Esophagus muscularis mucosa (tissue), 4 donors: ENCODE measurements around the gene GJC2. TPM values are rescaled to one million over a fixed set of nuclear protein-coding genes. Genes with fewer than 3 reads are reported as not detected.
A peak's percentile ranks its signal among the peaks of the same experiment; 100 is the strongest.

Source experiments
- DNase-seq: peaks from one replicate; pipeline ENCODE4 v3.0.0-alpha.2; 2017; ENCODE audit errors: extremely low spot score
- H3K27ac ChIP-seq, 4 donors: fragments of 200-600 bp; sonication (generic); replicated peaks in 1 of 4; 1 replicate in 3 of 4; 2 replicates in 1 of 4; pipeline ENCODE4 v1.5.1; 2016 to 2019; ENCODE audit warnings: mild to moderate bottlenecking in 1 of 4
- H3K27me3 ChIP-seq, 4 donors: fragments of 200-600 bp; sonication (generic); one replicate each; pipeline versions ENCODE4 v1.5.1 to v1.6.0; 2016 to 2019
- H3K36me3 ChIP-seq, 4 donors: fragments of 200-600 bp; sonication (generic); one replicate each; pipeline ENCODE4 v1.5.1; 2016 to 2019
- H3K4me1 ChIP-seq, 4 donors: fragments of 200-600 bp; sonication (generic); one replicate each; pipeline ENCODE4 v1.5.1; 2016 to 2019
- H3K4me3 ChIP-seq, 4 donors: fragments of 200-600 bp; sonication (generic); 1 replicate in 2 of 4; 2 replicates in 2 of 4; pipeline ENCODE4 v1.5.1; 2016 to 2019; ENCODE audit warnings: mild to moderate bottlenecking in 4 of 4, moderate library complexity in 1 of 4
- H3K9me3 ChIP-seq, 4 donors: fragments of 200-600 bp; sonication (generic); 1 replicate in 3 of 4; 2 replicates in 1 of 4; pipeline ENCODE4 v1.5.1; 2016 to 2019
- CTCF ChIP-seq, 3 experiments: fragments of 200-600 bp in 2 of 3; fragments of 450-650 bp in 1 of 3; sonication (generic) in 2 of 3; IDR thresholded peaks; one replicate each; pipeline ENCODE4 v1.5.1; 2017 to 2019; ENCODE audit warnings: antibody characterized with exemption in 3 of 3, mild to moderate bottlenecking in 2 of 3, moderate library complexity in 1 of 3
- EP300 ChIP-seq: sonication (generic); formaldehyde crosslinking; IDR thresholded peaks from one replicate; pipeline ENCODE4 v1.6.1; 2017; ENCODE audit warnings: antibody characterized with exemption
- POLR2A ChIP-seq: fragments of 450-650 bp; IDR thresholded peaks from one replicate; pipeline ENCODE4 v1.6.1; 2017; ENCODE audit warnings: antibody characterized with exemption, moderate library complexity, mild to moderate bottlenecking, low read depth
- POLR2AphosphoS5 ChIP-seq, 2 donors: sonication (generic); formaldehyde crosslinking; IDR thresholded peaks; one replicate each; pipeline ENCODE4 v1.6.1; 2017; ENCODE audit warnings: antibody characterized with exemption in 2 of 2
- WGBS: methylation state at CpG from one replicate; pipeline ENCODE4 v1.1.5; 2018; 5-methylcytosine and 5-hydroxymethylcytosine counted together
- intact Hi-C: fragments of 100-400 bp; cut with DNase I; formaldehyde crosslinking; loops from one replicate; pipeline ENCODE4 v1.15.1; 2023
- total RNA-seq, 4 donors: library from RNA; depleted of rRNA; stranded (reverse); fragments of >200 nt; gene quantifications; one replicate each; pipeline versions ENCODE4 v1.1.0 to v1.2.1, GENCODE V29; 2016

Gene GJC2
- total RNA-seq, 4 donors from 2014 or later: 6.0 to 11.3 (median 7.8) TPM

- TF ChIP-seq POLR2A (no peak), CTCF (IDR thresholded peaks at IDR 0.05) (no peak)
- 81% methylated on average over 12 of the region's 12 CpGs for WGBS
- peaks cover 7 to 15% (median 13%) of the 10 kb centered on the region in 4 donors for H3K4me1 ChIP-seq
- no peaks in the 10 kb centered on the region for H3K9me3 ChIP-seq
- H3K36me3 ChIP-seq: no peaks in the 10 kb centered on the region
- peaks cover 0 to 19% (median 0%) of the 10 kb centered on the region in 4 donors for H3K27me3 ChIP-seq
- H3K4me3 ChIP-seq: no peak overlapping the region
- intact Hi-C loops: loop anchor here (5.0 kb wide), 2 partner anchors 33 to 273 kb away; partner anchors contain the start of genes IBA57 and TRIM11
- DNase-seq: no peak
- no peak overlapping the region for H3K27ac ChIP-seq
Observed at GRCh38 chr1:228134591-228134990, 15.1 kb upstream of the GJC2 start.

GRCh38 chr1:228136901-228137300, 12.8 kb upstream of the GJC2 start:
- no peak for TF ChIP-seq EP300
- no peak for TF ChIP-seq CTCF (IDR thresholded peaks at IDR 0.05)
- TF ChIP-seq POLR2AphosphoS5 (IDR thresholded peaks at IDR 0.05): no peak
- TF ChIP-seq POLR2A: no peak
- intact Hi-C loops: no loop called here
- H3K4me3 ChIP-seq: no peak overlapping the region

GRCh38 chr1:228139406-228139930, 10.3 kb upstream of the GJC2 start:
- 33% methylated on average over 21 of the region's 30 CpGs for WGBS
- DNase-seq: no peak
- Histone ChIP-seq H3K4me3 (peak overlapping the region; percentile 81 to 96 (median 94)), H3K36me3 (peaks cover 0 to 12% (median 5%) of the 10 kb centered on the region in 4 donors), H3K27me3 (peaks cover 0 to 7% (median 0%) of the 10 kb centered on the region in 4 donors), H3K4me1 (peaks cover 38 to 46% (median 45%) of the 10 kb centered on the region in 4 donors), H3K9me3 (no peaks in the 10 kb centered on the region), H3K27ac (peak overlapping the region; percentile 94 to 99 (median 98))
- TF ChIP-seq POLR2AphosphoS5 (IDR thresholded peaks at IDR 0.05) (no peak), CTCF (IDR thresholded peaks at IDR 0.05) (no peak), EP300 (no peak), POLR2A (no peak)
- intact Hi-C loops: no loop called here

More at GRCh38 chr1:228136901-228137300, 12.8 kb upstream of the GJC2 start:
- H3K4me1 ChIP-seq: peaks cover 14 to 20% (median 19%) of the 10 kb centered on the region in 4 donors
- H3K27me3 ChIP-seq: peaks cover 0 to 9% (median 0%) of the 10 kb centered on the region in 4 donors
- no peak overlapping the region for H3K27ac ChIP-seq
- 69% methylated on average over 1 of the region's 1 CpG for WGBS
- H3K36me3 ChIP-seq: peaks cover 0 to 4% (median 2%) of the 10 kb centered on the region in 4 donors
- no peak for DNase-seq
- H3K9me3 ChIP-seq: no peaks in the 10 kb centered on the region

- TF ChIP-seq POLR2A (peak; percentile 98), CTCF (IDR thresholded peaks at IDR 0.05) (peak in 2 of 3 experiments; percentile 29), POLR2AphosphoS5 (IDR thresholded peaks at IDR 0.05) (peak; percentile 96 to 99), EP300 (peak; percentile 82)
- Histone ChIP-seq H3K27ac (peak within 1 kb of the TSS; percentile 94 to 99 (median 98)), H3K4me3 (peak within 1 kb of the TSS; percentile 81 to 96 (median 94)), H3K4me1 (peaks cover 38 to 53% (median 51%) of the 10 kb centered on the region in 4 donors), H3K9me3 (no peaks in the 10 kb centered on the region), H3K27me3 (no peaks in the 10 kb centered on the region), H3K36me3 (peaks cover 0 to 12% (median 6%) of the 10 kb centered on the region in 4 donors)
- WGBS: 0% methylated on average over 4 of the region's 95 CpGs
- peak; percentile 100 for DNase-seq
- intact Hi-C loops: no loop called here
Observed at GRCh38 chr1:228139931-228140723, 9.6 kb upstream of the GJC2 start, which contains the start of gene GUK1. GUK1 (plus strand) TSS chr1:228140279; CDS start chr1:228140303, 24 bp downstream.
